ENCODE data around the gene METTL14.

Gene METTL14

DNA sequence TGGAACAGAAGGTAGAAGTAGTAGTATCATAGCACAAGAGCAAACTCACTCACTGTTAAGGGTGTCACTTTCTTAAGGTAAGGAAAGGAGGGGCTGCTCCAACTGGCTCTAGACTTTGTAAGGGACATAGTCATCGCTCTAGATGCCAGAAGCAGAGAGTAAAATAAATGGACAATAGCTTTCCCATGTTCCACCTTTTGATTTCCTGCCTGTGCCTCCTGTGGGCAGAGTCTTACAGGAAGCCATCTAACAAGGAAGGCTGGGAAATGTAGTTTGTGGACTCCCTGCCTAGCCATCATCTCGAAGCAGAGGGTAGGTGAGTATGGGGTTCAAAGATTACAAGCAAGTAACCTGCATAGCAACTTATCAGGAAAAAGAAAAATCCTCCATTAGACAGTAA is 1.7 kb upstream of the METTL14 start:
- no peak for DNase-seq (ENCODE audit: low read depth)
- H3K4me3 ChIP-seq (ENCODE audit: low read depth, low read length): no peak overlapping the region
- TF ChIP-seq, protein P1, sequence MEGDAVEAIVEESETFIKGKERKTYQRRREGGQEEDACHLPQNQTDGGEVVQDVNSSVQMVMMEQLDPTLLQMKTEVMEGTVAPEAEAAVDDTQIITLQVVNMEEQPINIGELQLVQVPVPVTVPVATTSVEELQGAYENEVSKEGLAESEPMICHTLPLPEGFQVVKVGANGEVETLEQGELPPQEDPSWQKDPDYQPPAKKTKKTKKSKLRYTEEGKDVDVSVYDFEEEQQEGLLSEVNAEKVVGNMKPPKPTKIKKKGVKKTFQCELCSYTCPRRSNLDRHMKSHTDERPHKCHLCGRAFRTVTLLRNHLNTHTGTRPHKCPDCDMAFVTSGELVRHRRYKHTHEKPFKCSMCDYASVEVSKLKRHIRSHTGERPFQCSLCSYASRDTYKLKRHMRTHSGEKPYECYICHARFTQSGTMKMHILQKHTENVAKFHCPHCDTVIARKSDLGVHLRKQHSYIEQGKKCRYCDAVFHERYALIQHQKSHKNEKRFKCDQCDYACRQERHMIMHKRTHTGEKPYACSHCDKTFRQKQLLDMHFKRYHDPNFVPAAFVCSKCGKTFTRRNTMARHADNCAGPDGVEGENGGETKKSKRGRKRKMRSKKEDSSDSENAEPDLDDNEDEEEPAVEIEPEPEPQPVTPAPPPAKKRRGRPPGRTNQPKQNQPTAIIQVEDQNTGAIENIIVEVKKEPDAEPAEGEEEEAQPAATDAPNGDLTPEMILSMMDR (IDR thresholded peaks at IDR 0.05; ENCODE audit: low read depth, low read length, missing control alignments): no peak

DNA sequence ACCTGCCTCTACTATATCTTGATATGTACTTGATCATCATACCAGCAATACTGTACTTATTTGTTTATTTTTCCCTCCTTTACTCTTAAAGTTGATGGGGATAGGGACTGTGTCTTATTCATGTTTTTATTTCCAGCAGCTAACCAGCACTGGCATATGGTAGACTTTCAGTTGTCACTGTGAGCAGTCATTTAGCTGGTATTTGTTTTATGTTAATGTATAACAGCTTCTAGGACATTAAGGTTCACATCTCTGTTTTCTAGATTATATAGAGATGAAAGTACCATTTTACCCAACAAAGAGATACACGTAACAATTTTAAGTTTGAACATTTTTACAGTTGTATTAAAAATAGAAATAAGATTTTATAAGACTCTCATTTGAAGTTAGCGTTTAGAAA is 17.9 kb downstream of the METTL14 start:
- no peak overlapping the region for H3K4me3 ChIP-seq (ENCODE audit: low read depth, low read length)
- TF ChIP-seq, protein P1 (IDR thresholded peaks at IDR 0.05; ENCODE audit: low read depth, low read length, missing control alignments): no peak
- no peak for DNase-seq (ENCODE audit: low read depth)

DNA sequence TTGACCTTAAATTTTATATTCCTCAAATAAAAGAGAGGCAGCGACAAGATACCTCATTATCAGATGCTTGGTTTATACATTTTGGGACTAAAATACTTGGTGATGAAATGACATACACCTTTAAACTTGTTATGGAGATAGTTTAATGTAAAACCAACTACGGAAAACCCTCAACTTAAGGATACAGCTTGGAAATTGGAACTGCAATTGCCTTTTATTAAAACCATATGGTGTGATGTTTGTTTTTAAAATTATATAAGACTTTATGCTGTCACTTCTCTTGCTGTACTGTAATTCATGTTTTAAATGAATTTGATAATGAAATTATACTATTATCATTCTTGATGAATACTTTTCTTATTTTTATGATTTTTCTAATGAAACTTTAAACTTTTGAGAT is 25.9 kb downstream of the METTL14 start:
- no peak overlapping the region for H3K4me3 ChIP-seq (ENCODE audit: low read depth, low read length)
- no peak for DNase-seq (ENCODE audit: low read depth)
- TF ChIP-seq, protein P1 (IDR thresholded peaks at IDR 0.05; ENCODE audit: low read depth, low read length, missing control alignments): no peak

DNA sequence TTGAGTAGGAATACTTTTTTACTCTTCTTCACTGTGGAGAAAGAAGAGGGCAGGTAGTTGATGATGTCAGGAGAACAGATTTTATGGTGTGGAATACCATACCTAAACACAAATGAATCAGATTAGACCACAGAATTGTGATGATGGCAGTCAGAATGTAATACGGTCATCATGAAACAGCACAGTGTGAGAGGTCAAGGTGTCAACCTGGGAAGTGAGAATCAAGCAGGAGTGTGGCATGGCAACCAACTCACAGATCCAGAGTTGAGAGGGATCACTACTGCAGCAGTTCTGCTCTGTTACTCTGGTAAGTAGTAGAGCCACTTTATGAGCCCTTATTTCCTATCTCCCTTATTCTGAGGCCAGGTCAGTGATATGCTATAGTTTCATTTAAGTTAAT is 27.7 kb downstream of the METTL14 start:
- no peak overlapping the region for H3K4me3 ChIP-seq (ENCODE audit: low read depth, low read length)
- TF ChIP-seq, protein P1 (IDR thresholded peaks at IDR 0.05; ENCODE audit: low read depth, low read length, missing control alignments): no peak
- no peak for DNase-seq (ENCODE audit: low read depth)

DNA sequence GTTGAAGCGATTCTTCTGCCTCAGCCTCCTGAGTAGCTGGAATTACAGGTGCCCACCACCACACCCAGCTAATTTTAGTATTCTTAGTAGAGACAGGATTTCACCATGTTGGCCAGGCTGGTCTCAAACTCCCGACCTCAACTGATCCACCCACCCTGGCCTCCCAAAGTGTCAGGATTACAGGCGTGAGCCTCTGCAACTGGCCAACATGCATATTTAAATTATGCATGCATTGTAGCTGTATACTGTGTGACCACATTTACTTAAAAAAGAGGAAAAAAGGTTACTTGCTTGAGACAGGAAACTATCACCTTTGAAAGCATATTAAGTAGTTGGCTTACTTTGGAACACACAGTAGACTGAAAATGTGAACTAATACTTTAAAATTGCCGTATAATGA is 29.5 kb downstream of the METTL14 start:
- TF ChIP-seq, protein P1 (IDR thresholded peaks at IDR 0.05; ENCODE audit: low read depth, low read length, missing control alignments): no peak
- DNase-seq (ENCODE audit: low read depth): no peak
- H3K4me3 ChIP-seq (ENCODE audit: low read depth, low read length): no peak overlapping the region

DNA sequence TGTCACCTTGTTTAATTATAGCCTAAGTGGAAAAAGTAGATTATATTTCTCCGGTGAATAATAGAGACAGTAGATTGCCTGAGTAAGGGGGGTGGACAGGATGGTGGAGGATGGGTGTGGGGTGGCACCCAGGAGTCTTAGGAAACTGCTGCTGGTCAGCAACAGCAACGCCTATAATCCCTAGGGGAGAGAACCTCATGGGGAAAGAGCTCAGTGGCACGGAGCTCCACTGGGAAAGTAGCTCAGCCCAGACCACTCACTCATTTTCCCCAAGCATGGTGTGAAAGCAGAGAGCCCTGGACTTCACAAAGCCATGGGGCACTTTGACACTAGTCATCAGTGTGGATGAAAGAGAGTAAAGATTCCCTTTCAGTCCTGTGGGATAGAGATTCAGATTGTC is 31.1 kb downstream of the METTL14 start:
- DNase-seq (ENCODE audit: low read depth): no peak
- TF ChIP-seq, protein P1 (IDR thresholded peaks at IDR 0.05; ENCODE audit: low read depth, low read length, missing control alignments): no peak
- no peak overlapping the region for H3K4me3 ChIP-seq (ENCODE audit: low read depth, low read length)

DNA sequence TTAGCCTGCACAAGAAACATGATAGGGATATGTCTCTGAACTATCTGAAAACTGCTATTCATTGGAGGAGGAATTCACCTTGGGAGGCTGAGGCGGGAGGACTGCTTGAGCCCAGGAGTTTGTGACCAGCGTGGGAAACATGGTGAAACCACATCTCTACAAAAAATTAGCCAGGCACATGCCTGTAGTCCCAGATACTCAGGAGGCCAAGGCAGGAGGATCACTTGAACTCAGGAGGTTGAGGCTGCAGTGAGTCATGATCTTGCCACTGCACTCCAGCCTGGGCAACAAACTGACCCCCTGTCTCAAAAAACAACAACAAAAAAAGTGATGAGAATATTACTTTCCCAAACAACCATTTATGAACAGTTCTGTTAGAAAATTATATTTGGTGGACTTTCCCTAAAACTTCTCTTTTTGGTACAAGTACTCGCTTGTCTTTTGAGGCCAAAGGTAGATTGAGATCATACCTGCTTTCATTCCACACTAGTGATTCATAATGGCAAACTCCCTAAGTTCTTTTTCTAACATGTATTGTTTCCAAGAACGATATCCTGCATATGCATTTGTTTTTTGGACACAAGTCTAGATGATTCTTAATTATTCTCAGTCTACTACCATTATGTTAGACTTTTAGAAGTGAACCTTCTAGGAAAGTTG is 33.4 kb downstream of the METTL14 start:
- no peak overlapping the region for H3K4me3 ChIP-seq (ENCODE audit: low read depth, low read length)
- TF ChIP-seq, protein P1 (IDR thresholded peaks at IDR 0.05; ENCODE audit: low read depth, low read length, missing control alignments): no peak
- no peak for DNase-seq (ENCODE audit: low read depth)

Data from GM12864 (cell line).